Left kidney (tissue), 2 donors: ENCODE data around the gene ADCY1. TPM values are rescaled to one million over a fixed set of nuclear protein-coding genes. Genes with fewer than 3 reads are reported as not detected.

ENCODE experiments used
- DNase-seq: peaks from one replicate; pipeline ENCODE4 v3.0.0-alpha.2; 2013
- polyA plus RNA-seq: library from polyadenylated mRNA; unstranded; fragments of 120-200 nt; gene quantifications from one replicate; pipeline ENCODE4 v1.2.1, GENCODE V29; 2013; ENCODE audit not compliant: insufficient read length

ADCY1 gene
- polyA plus RNA-seq, 1 donor, result 3.1 TPM

GRCh38 chr7:45576249-45576929 is 2.2 kb downstream of the ADCY1 start:
- no peak for DNase-seq

- DNase-seq, result no peak
Measured at GRCh38 chr7:45578022-45578421, 3.9 kb downstream of the ADCY1 start.

- DNase-seq, result no peak
Measured at GRCh38 chr7:45578467-45578866, 4.3 kb downstream of the ADCY1 start.

GRCh38 chr7:45579391-45579801 is 5.2 kb downstream of the ADCY1 start:
- DNase-seq, result no peak

GRCh38 chr7:45580053-45580872 is 6.1 kb downstream of the ADCY1 start:
- no peak for DNase-seq

- no peak for DNase-seq
Measured at GRCh38 chr7:45581271-45581780, 7.2 kb downstream of the ADCY1 start.

- no peak for DNase-seq
Measured at GRCh38 chr7:45582136-45582749, 8.1 kb downstream of the ADCY1 start.

- DNase-seq, result no peak
Measured at GRCh38 chr7:45582868-45583277, 8.7 kb downstream of the ADCY1 start.

- no peak for DNase-seq
Measured at GRCh38 chr7:45583296-45583695, 9.1 kb downstream of the ADCY1 start.

GRCh38 chr7:45584261-45585210 is 10.4 kb downstream of the ADCY1 start:
- no peak for DNase-seq

GRCh38 chr7:45585628-45586027 is 11.5 kb downstream of the ADCY1 start:
- DNase-seq, result no peak

- no peak for DNase-seq
Measured at GRCh38 chr7:45586542-45587520, 12.7 kb downstream of the ADCY1 start.

GRCh38 chr7:45588466-45588865 is 14.3 kb downstream of the ADCY1 start:
- DNase-seq, result no peak

- DNase-seq, result no peak
Measured at GRCh38 chr7:45589061-45589460, 14.9 kb downstream of the ADCY1 start.

GRCh38 chr7:45589915-45590678 is 15.9 kb downstream of the ADCY1 start:
- no peak for DNase-seq

GRCh38 chr7:45590679-45591057 is 16.5 kb downstream of the ADCY1 start:
- no peak for DNase-seq

GRCh38 chr7:45591101-45591906 is 17.1 kb downstream of the ADCY1 start:
- no peak for DNase-seq

- no peak for DNase-seq
Measured at GRCh38 chr7:45592230-45592991, 18.2 kb downstream of the ADCY1 start.
